ENCODE data around the gene PCID2.

Gene PCID2

GRCh38 chr13:113218586-113218985 lies 10.1 kb upstream of the PCID2 start:
- H3K27ac ChIP-seq: no peak overlapping the region
- TF ChIP-seq CTCF (IDR thresholded peaks at IDR 0.05) (no peak), ZFX (IDR thresholded peaks at IDR 0.05; ENCODE audit: borderline replicate concordance) (no peak)

- H3K27ac ChIP-seq: peak overlapping the region; percentile 84
- no peak for TF ChIP-seq ZFX (IDR thresholded peaks at IDR 0.05; ENCODE audit: borderline replicate concordance)
- no peak for TF ChIP-seq CTCF (IDR thresholded peaks at IDR 0.05)
These were observed 8.0 kb upstream of the PCID2 start for GRCh38 chr13:113216254-113217048.

GRCh38 chr13:113211774-113212173 lies 3.3 kb upstream of the PCID2 start:
- no peak for TF ChIP-seq ZFX (IDR thresholded peaks at IDR 0.05; ENCODE audit: borderline replicate concordance)
- TF ChIP-seq CTCF (IDR thresholded peaks at IDR 0.05): 0 out of 2 replicates have a peak, but pooled peaks have one; percentile 12
- no peak overlapping the region for H3K27ac ChIP-seq

GRCh38 chr13:113210833-113211232 lies 2.4 kb upstream of the PCID2 start:
- no peak overlapping the region; the same call in 1 of the 2 replicates for H3K27ac ChIP-seq
- no peak for TF ChIP-seq CTCF (IDR thresholded peaks at IDR 0.05)
- no peak for TF ChIP-seq ZFX (IDR thresholded peaks at IDR 0.05; ENCODE audit: borderline replicate concordance)

GRCh38 chr13:113209759-113210421 lies 1.4 kb upstream of the PCID2 start:
- peak overlapping the region; percentile 96 for H3K27ac ChIP-seq
- no peak for TF ChIP-seq CTCF (IDR thresholded peaks at IDR 0.05)
- no peak for TF ChIP-seq ZFX (IDR thresholded peaks at IDR 0.05; ENCODE audit: borderline replicate concordance)

- peak within 1 kb of the TSS; percentile 96 for H3K27ac ChIP-seq
- no peak for TF ChIP-seq CTCF (IDR thresholded peaks at IDR 0.05)
- TF ChIP-seq ZFX (IDR thresholded peaks at IDR 0.05; ENCODE audit: borderline replicate concordance): no peak
These were observed 878 bp upstream of the PCID2 start, which contains the start of gene CUL4A for GRCh38 chr13:113209336-113209758. Gene CUL4A (plus strand): TSS chr13:113209613. CDS start chr13:113209628, 15 bp downstream.

Data from 22Rv1 (cell line).